ENCODE results near the gene NHLRC2.

Gene NHLRC2

DNA sequence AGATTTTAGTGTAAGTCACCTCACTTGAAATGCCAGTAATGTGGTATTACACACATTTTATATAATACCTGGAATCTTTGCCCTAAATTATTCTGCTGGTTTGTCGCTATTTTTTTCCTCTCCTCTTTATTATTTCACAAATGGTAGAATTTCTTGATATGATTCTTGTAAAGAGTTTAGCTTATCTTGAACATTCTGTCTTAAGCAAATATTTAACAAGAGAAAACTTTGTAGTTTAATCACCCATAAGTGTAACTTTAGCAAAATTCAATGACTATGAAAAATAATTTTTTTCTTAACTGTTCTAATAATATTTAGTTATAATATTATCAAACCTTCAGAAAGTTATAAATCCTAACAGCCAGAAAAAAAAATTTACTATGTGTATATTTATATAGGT lies 56.7 kb downstream of the NHLRC2 start:
- no peak for DNase-seq (ENCODE audit: low spot score)

DNA sequence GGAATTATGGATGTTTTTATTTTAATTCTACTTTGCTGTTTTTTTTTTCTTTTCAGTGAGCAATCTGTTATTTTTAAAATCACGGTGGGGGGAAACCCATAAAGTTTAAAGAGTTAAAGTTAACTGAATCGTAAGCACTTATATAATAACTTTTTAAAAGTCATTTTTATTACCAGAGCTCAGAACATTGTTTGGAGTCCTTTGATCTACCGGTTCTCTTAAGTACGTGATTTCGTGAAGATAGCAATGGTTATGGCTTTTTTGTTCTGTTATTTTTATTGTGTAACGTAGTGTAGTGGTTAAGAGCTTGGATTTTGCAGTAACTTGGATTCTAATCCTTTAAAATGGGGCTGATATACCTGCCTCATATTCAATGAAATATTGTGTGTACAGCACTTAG lies 57.4 kb downstream of the NHLRC2 start:
- DNase-seq (ENCODE audit: low spot score), result no peak

- no peak for DNase-seq (ENCODE audit: low spot score)
These were observed 58.1 kb downstream of the NHLRC2 start for GRCh38 chr10:113912582-113912981.

DNA sequence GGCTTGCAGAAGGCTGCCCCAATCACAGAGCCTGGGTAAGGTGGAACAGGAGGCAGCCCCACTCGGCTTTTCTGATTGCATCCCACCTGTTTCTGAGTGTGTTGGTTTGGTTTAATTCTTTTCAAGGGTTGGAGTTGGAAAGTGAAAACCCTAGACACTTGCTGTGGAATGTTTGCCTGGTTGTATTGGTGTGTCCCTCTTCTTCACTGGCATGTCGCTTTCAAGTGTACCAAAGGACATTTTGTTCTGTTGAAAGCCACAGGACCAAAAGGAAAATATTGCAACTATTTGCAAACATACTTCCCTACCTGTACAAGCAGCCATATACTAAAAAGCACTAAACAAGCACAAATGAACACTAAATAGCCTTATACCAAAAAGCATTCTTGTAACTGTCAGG lies 60.5 kb downstream of the NHLRC2 start:
- no peak for DNase-seq (ENCODE audit: low spot score)

DNA sequence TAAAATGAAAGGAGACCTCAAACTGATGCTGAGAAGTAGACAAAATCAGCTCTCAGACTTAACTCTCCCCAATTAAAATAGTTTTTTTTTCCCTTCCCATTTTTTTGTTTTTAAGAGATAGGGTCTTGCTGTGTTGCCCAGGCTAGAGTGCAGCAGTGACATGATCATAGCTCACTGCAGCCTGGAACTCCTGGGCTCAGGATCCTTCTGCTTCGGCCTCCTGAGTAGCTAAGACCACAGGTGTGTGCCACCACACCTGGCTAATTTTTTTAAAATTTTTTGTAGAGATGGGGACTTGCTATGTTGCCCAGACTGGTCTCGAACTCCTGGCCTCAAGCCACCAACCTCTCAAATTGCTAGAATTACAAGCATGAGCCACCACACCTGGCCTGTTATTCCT lies 61.1 kb downstream of the NHLRC2 start:
- DNase-seq (ENCODE audit: low spot score), result no peak

DNA sequence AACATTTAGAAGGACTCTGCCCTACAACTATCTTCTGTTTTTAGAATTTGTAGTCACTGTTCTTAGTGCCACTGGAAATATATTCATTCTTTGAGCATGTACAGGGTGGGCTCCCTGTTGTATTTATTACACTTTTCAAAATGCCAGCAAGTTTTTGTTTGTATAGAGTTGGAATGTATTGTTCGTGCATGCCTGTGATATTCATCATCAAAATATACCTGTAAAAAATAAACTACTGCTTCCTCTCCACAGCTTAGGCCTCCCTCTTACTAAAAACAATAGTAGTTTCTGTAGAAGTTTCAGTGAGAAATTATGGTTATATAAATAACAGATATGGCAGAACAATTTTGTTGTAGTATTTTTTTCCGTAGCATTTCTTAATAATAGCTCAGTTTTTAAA lies 61.6 kb downstream of the NHLRC2 start:
- no peak for DNase-seq (ENCODE audit: low spot score)

DNA sequence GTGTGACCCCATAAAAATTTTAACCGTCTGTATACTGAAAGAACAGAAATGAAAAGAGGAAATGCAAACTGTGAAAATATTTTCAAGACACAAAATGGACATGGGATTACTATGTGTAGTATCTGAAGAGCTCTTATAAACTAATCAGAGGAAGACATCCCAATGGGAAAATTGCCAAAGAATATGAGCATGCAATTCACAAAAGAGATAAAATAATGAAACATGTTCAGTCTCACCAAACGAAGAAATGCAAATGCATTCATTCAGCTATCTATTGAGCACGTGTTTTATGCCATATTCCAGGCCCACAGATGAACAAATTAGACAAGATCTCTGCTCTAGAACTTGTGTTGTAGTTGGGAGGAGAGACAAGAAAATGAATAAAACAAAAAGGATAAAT lies 63.2 kb downstream of the NHLRC2 start:
- DNase-seq (ENCODE audit: low spot score), result no peak

DNA sequence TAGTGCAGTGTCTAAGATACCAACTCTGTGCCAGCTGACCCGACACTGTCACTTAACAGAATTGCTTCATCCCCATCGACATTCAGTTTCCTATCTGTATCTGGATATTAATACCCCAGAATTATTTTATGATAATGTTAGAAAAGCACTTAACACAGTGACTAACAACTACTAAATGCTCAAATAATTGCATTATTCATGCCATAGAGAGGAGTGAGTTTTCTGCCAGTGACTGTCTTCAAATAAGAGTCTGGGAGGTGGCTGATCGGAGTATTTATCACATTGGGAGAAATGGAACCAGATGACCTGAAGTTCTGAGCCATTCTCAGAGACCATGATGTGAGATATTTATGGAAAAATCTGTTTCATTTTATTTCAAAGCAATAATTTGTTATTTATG lies 65.7 kb downstream of the NHLRC2 start:
- DNase-seq (ENCODE audit: low spot score), result no peak

DNA sequence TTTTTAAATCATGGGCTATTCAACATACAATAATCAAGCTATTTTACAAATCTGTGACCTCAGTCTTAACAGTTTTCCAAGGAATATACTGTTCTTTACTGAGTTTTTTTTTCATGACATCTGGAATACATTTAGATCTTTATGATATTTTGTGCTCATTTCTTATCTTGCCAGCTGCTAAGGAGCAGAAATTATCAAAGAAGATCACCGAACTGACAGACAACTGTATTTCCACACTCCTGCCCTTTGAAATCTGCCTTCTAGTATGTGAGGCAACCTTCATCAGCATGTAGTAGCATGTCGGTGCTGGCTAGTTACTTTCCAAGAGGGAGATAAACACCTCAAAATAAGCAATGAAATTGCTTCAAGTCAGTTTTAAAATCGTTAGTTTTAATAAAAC lies 66.4 kb downstream of the NHLRC2 start:
- no peak for DNase-seq (ENCODE audit: low spot score)

DNA sequence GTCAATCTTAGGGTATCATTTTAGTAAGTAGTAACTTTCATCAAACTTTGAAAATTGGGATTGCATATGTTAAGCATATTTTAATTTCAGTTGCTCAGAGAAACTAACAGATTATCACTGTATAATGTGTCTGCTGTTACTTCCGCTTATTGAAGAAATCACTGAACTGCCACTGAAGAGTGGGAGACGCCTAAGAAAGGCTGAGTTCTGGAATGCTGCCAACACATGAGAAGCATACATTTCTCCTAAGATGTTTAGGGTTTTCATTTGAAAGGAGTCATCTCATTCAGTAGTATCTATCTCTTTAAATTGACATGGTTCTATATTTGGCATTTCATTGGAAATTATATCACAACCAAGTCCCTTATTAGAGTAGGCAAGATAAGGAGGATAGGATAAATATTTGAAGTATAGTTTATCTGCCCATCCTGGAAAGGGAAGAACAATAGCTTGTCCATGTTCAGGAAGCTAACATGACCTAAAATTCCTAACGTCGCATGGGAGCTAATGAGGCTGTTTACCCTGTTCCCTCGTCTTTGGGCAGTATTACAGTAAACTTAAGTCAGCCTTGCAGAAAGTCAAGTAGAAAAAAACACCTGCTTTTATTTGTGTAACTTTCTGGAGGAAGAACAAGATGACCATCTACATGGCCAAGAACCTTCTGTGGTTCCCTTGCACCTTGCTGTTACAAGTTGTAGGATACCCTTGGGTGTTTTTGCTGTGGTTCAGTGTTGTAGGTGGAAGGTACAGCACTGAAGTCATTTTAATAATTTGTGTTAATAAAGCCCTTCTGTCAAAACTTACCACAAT lies 67.3 kb downstream of the NHLRC2 start:
- DNase-seq (ENCODE audit: low spot score), result no peak

DNA sequence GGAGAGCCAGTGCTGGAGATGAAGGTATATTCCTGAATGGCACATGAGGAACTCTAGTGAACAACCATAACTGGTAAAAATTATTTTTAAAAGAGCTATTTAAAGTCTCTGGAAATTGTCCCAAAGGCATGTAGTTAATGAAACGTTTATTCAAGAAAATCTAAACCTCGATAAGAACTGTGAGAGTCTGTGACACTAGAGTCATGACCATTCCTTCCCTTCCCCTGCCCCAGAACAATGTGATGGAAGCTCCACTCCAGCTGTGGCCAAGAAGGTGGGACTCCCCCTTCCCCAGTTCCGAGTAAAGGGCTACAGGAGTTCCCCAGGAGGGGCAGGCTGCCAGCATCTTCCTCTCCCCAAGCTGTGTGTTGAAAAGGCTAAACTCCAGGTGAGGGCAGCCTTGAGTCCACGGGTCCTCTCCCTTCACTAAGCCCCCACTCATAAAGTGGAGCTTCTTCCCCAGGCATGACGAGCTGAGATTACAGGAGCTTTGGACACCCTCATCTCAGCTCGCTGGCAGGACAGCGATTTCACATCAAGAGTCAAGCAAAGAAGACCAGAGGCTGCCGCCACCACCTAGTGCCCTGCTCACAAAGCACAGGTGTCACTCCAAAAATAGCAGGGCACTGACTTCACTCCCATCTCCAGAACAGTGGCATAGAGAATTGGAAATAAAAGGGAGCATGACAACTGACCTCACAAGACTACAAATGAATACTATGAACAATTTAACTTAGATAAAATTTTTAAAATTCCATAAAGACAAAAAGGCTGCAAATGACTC lies 68.5 kb downstream of the NHLRC2 start:
- DNase-seq (ENCODE audit: low spot score), result no peak

DNA sequence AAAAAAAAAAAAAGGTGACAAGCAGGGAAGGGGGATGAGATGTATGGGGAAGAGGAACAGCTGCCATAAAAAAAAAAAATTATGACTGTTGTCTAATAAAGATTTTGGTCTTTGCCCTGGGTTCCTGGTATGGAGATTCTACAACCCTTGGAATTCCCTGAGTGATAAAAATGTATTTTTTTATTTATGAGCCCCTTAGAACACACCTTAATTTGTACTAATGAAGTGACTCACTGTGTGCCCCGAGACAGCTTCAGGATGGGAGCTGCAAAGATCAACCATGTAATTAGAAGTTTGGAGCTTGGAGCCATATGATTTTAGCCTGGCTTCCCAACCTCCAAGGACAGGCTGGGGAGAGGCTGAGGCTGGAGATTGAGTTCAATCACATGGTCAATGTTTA lies 69.7 kb downstream of the NHLRC2 start:
- no peak for DNase-seq (ENCODE audit: low spot score)

DNA sequence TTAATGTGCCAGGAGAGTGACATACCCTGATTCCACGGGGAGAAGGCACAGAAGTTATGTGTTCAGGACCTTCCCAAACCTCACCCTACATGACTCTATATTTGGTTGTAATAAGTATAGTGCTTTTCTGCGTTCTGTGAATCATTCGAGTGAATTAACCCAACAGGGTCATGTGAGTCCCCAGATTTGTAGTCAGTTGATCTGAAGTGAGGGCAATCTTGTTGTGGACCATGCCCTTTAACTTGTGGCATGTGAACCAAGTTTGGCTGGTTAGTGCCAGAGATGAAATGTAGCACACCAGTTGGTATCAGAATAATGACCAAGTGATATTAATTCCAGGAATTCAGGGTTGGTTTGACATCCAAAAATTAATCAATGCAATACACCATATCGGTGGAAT lies 70.2 kb downstream of the NHLRC2 start:
- DNase-seq (ENCODE audit: low spot score), result no peak

DNA sequence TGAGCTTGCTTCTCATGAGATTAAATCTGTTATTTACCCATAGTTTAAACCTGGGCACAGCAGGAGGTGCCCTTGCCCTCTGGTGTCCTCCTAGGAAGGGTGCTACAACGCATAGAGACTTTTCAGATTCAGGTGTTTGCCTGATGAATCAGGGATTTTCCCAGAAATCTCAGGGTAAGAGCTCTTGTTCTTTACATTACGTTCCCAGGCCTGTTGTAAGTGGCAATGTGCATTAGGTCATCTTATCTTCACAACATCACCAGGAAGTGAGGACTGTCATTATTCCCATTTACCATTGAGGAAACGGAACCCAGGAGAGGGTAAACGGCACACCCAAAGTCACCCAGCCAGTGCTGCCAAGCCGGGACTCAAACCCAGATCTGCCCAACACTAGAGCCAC lies 73.0 kb downstream of the NHLRC2 start:
- no peak for DNase-seq (ENCODE audit: low spot score)

GRCh38 chr10:113928830-113929229 lies 74.4 kb downstream of the NHLRC2 start:
- no peak for DNase-seq (ENCODE audit: low spot score)

- no peak for DNase-seq (ENCODE audit: low spot score)
These were observed 75.1 kb downstream of the NHLRC2 start for GRCh38 chr10:113929522-113929921.

- DNase-seq (ENCODE audit: low spot score), result no peak
These were observed 76.1 kb downstream of the NHLRC2 start for GRCh38 chr10:113930482-113931057.

DNA sequence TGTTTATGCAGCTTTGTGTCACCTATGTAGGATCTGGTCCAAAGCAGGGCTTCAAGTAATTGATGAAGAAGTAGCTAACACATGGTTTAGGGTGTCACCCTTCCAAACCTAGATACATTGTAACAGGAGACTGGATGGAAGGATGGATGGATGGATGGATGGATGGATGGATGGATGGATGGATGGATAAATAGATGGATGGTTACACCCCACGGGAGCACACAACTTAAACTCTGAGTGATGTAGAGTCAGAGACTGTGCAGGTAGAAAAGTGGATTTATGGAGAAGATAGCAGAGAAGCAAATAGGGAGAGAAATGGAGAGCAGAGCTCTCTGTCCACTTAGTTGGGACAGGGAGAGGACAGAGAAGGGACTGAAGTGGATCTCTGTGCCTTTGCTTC lies 78.4 kb downstream of the NHLRC2 start:
- no peak for DNase-seq (ENCODE audit: low spot score)

DNA sequence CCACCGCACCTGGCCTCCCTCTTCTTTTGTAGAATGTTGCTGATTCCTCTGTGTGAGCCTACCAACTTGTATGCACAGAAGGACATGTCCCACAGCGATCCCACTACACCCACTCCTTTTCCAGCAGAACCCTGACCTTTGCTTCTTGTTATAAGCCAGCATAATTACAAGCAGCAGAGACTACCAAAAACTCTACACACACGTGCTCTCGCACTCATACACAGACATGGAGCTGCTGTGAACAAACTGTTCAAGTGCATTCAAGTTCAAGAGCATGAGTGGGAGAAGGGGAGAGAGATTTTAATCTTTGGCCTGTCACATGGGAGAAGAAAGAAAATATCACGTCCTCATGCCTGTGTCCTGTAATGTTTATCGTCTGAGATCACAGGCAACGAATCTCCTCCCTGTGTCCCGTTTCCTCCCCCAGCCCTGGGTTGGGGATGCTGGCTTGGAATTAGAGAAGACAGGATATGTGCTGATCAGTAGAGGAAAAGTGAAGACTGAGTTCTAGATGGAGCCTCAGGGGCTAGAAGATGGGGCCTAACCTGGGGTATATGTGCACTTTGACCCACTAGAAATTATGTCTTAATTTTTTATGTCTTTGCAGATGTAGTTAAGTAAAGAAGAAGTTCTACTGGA lies 79.6 kb downstream of the NHLRC2 start:
- DNase-seq (ENCODE audit: low spot score), result no peak

GRCh38 chr10:113937258-113937657 lies 82.8 kb downstream of the NHLRC2 start:
- DNase-seq (ENCODE audit: low spot score), result no peak

- DNase-seq (ENCODE audit: low spot score), result no peak
These were observed 83.3 kb downstream of the NHLRC2 start for GRCh38 chr10:113937756-113938155.

GRCh38 chr10:113939212-113939860 lies 84.9 kb downstream of the NHLRC2 start:
- DNase-seq (ENCODE audit: low spot score), result no peak
